WI38 (cell line): ENCODE data around the gene PRTN3.

Experiments
- H3K4me3 ChIP-seq: 2 replicates; pipeline ENCODE4 v1.5.1; 2011; ENCODE audit warnings: low read depth, mild to moderate bottlenecking, control low read depth, low read length
- CTCF ChIP-seq: IDR thresholded peaks from 2 replicates; pipeline ENCODE4 v1.5.1; 2012; ENCODE audit warnings: low read depth, mild to moderate bottlenecking, control low read depth, low read length

Gene PRTN3

GRCh38 chr19:810077-810855 is 30.5 kb upstream of the PRTN3 start:
- no peak for TF ChIP-seq CTCF
- no peak overlapping the region for H3K4me3 ChIP-seq

- H3K4me3 ChIP-seq, result no peak overlapping the region
- no peak for TF ChIP-seq CTCF
Observed at GRCh38 chr19:810883-811489, 29.8 kb upstream of the PRTN3 start.

GRCh38 chr19:811506-812048 is 29.2 kb upstream of the PRTN3 start:
- no peak overlapping the region for H3K4me3 ChIP-seq
- no peak for TF ChIP-seq CTCF

GRCh38 chr19:812049-812746 is 28.6 kb upstream of the PRTN3 start:
- H3K4me3 ChIP-seq, result no peak overlapping the region
- no peak for TF ChIP-seq CTCF

GRCh38 chr19:812747-813218 is 28.0 kb upstream of the PRTN3 start:
- no peak for TF ChIP-seq CTCF
- no peak overlapping the region for H3K4me3 ChIP-seq

GRCh38 chr19:813219-814151 is 27.3 kb upstream of the PRTN3 start:
- no peak overlapping the region for H3K4me3 ChIP-seq
- TF ChIP-seq CTCF, result no peak
